Measurements from ENCODE around the gene MCRIP1. TPM values are rescaled to one million over a fixed set of nuclear protein-coding genes. Genes with fewer than 3 reads are reported as not detected.

Gene MCRIP1
- total and polyA plus RNA-seq, 4 experiments from 2014 or later, result 65.8 to 87.2 (median 68.9) TPM

DNA sequence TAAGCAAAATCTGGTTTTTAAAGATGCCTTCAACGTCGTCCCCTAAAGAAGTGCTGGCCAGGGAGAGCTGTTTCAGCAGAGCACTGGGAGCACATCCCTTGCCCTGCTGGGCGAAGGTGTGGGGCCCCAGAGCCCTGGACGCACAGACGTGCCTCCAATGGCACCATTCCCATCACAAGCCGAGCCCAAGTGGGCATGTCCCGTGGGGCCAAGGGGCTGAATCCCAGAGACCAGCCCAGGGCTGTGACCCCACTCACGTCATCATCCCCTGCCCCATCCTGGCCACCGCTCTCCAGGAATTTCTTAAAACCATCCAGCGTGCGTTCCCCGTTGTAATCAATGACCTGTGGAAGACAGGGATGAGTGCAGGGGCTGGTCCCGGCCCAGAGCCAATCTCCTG is 11.8 kb upstream of the MCRIP1 start:
- no peaks in the 10 kb centered on the region for H3K9me3 ChIP-seq (ENCODE audit: control insufficient read depth in 1 of 2, low read length in 2 of 2)
- no peak overlapping the region for H3K27ac Mint-ChIP-seq
- no peak overlapping the region for H3K4me3 ChIP-seq (ENCODE audit: low read length in 2 of 2)
- CTCF ChIA-PET (ENCODE audit: partially characterized antibody), result no interaction called here
- no peaks in the 10 kb centered on the region for H3K27me3 ChIP-seq (ENCODE audit: insufficient read depth, low read length)
- POLR2A ChIA-PET (ENCODE audit: partially characterized antibody), result interaction anchor here (1.7 kb wide), 1 partner anchor 10 kb away, joined by 4 read pairs; no protein-coding TSS in a partner anchor
- intact Hi-C loops (cut with micrococcal nuclease), result no loop called here
- no peaks in the 10 kb centered on the region for H3K4me1 Mint-ChIP-seq
- H3K36me3 ChIP-seq (ENCODE audit: insufficient read depth, low read length), result peaks cover 41% of the 10 kb centered on the region
- H3K27me3 Mint-ChIP-seq, result no peaks in the 10 kb centered on the region
- no peak overlapping the region for H3K4me3 Mint-ChIP-seq
- H3K9me3 Mint-ChIP-seq, result peaks cover 0 to 2% (median 0%) of the 10 kb centered on the region in 8 donors
- no peak overlapping the region for H3K27ac ChIP-seq (ENCODE audit: low read depth, low read length)
- peaks cover 19 to 32% of the 10 kb centered on the region in 2 donors for H3K36me3 Mint-ChIP-seq
- H3K4me1 ChIP-seq (ENCODE audit: insufficient read depth, low read length), result no peaks in the 10 kb centered on the region
- DNase-seq, result no peak

GRCh38 chr17:81844327-81844851 is 11.3 kb upstream of the MCRIP1 start:
- Mint-ChIP-seq H3K4me1 (no peaks in the 10 kb centered on the region), H3K4me3 (no peak overlapping the region), H3K27me3 (no peaks in the 10 kb centered on the region), H3K27ac (no peak overlapping the region), H3K9me3 (peaks cover 0 to 2% (median 0%) of the 10 kb centered on the region in 8 donors), H3K36me3 (peaks cover 19 to 32% of the 10 kb centered on the region in 2 donors)
- Histone ChIP-seq H3K9me3 (ENCODE audit: control insufficient read depth in 1 of 2, low read length in 2 of 2) (no peaks in the 10 kb centered on the region), H3K36me3 (ENCODE audit: insufficient read depth, low read length) (peaks cover 41% of the 10 kb centered on the region), H3K4me1 (ENCODE audit: insufficient read depth, low read length) (no peaks in the 10 kb centered on the region), H3K4me3 (ENCODE audit: low read length in 2 of 2) (no peak overlapping the region), H3K27me3 (ENCODE audit: insufficient read depth, low read length) (no peaks in the 10 kb centered on the region), H3K27ac (ENCODE audit: low read depth, low read length) (no peak overlapping the region)
- ChIA-PET POLR2A (ENCODE audit: partially characterized antibody) (interaction anchor here (0.7 to 1.7 kb wide), 3 partner anchors 11 to 26 kb away, joined by 3 to 4 read pairs (median 3); partner anchors contain the start of gene ARHGDIA), CTCF (ENCODE audit: partially characterized antibody) (no interaction called here)
- DNase-seq, result no peak
- intact Hi-C loops (cut with micrococcal nuclease), result no loop called here

GRCh38 chr17:81843713-81844326 is 10.7 kb upstream of the MCRIP1 start:
- POLR2A ChIA-PET (ENCODE audit: partially characterized antibody), result interaction anchor here (0.7 to 1.3 kb wide), 3 partner anchors 11 to 27 kb away, joined by 3 read pairs; partner anchors contain the start of gene ARHGDIA
- Histone ChIP-seq H3K36me3 (ENCODE audit: insufficient read depth, low read length) (peaks cover 41% of the 10 kb centered on the region), H3K27ac (ENCODE audit: low read depth, low read length) (no peak overlapping the region), H3K4me1 (ENCODE audit: insufficient read depth, low read length) (no peaks in the 10 kb centered on the region), H3K4me3 (ENCODE audit: low read length in 2 of 2) (no peak overlapping the region), H3K9me3 (ENCODE audit: control insufficient read depth in 1 of 2, low read length in 2 of 2) (no peaks in the 10 kb centered on the region), H3K27me3 (ENCODE audit: insufficient read depth, low read length) (no peaks in the 10 kb centered on the region)
- intact Hi-C loops (cut with micrococcal nuclease), result no loop called here
- Mint-ChIP-seq H3K4me3 (no peak overlapping the region), H3K9me3 (peaks cover 0 to 2% (median 0%) of the 10 kb centered on the region in 8 donors), H3K4me1 (no peaks in the 10 kb centered on the region), H3K27me3 (no peaks in the 10 kb centered on the region), H3K36me3 (peaks cover 19 to 32% of the 10 kb centered on the region in 2 donors), H3K27ac (peak overlapping the region in 1 of 7 donors; percentile 66)
- CTCF ChIA-PET (ENCODE audit: partially characterized antibody), result no interaction called here
- DNase-seq, result no peak

- Mint-ChIP-seq H3K36me3 (peaks cover 19 to 30% of the 10 kb centered on the region in 2 donors), H3K4me1 (peaks cover 0 to under 1% (median 0%) of the 10 kb centered on the region in 4 donors), H3K27ac (no peak overlapping the region), H3K27me3 (no peaks in the 10 kb centered on the region), H3K9me3 (peaks cover 0 to 2% (median 0%) of the 10 kb centered on the region in 8 donors), H3K4me3 (no peak overlapping the region)
- Histone ChIP-seq H3K27me3 (ENCODE audit: insufficient read depth, low read length) (no peaks in the 10 kb centered on the region), H3K9me3 (ENCODE audit: control insufficient read depth in 1 of 2, low read length in 2 of 2) (no peaks in the 10 kb centered on the region), H3K4me1 (ENCODE audit: insufficient read depth, low read length) (no peaks in the 10 kb centered on the region), H3K27ac (ENCODE audit: low read depth, low read length) (no peak overlapping the region), H3K4me3 (ENCODE audit: low read length in 2 of 2) (no peak overlapping the region), H3K36me3 (ENCODE audit: insufficient read depth, low read length) (peaks cover 41% of the 10 kb centered on the region)
- ChIA-PET CTCF (ENCODE audit: partially characterized antibody) (no interaction called here), POLR2A (ENCODE audit: partially characterized antibody) (interaction anchor here (0.5 to 1.3 kb wide), 2 partner anchors 12 to 138 kb away, joined by 3 read pairs; no protein-coding TSS in a partner anchor)
- DNase-seq, result no peak
- intact Hi-C loops (cut with micrococcal nuclease), result no loop called here
Observed at GRCh38 chr17:81842725-81843504, 9.8 kb upstream of the MCRIP1 start.

GRCh38 chr17:81842378-81842724 is 9.3 kb upstream of the MCRIP1 start:
- H3K9me3 Mint-ChIP-seq, result peaks cover 0 to 2% (median 0%) of the 10 kb centered on the region in 8 donors
- H3K4me3 Mint-ChIP-seq, result no peak overlapping the region
- Histone ChIP-seq H3K4me3 (ENCODE audit: low read length in 2 of 2) (no peak overlapping the region), H3K4me1 (ENCODE audit: insufficient read depth, low read length) (no peaks in the 10 kb centered on the region), H3K27ac (ENCODE audit: low read depth, low read length) (no peak overlapping the region), H3K9me3 (ENCODE audit: control insufficient read depth in 1 of 2, low read length in 2 of 2) (no peaks in the 10 kb centered on the region), H3K36me3 (ENCODE audit: insufficient read depth, low read length) (peaks cover 38% of the 10 kb centered on the region), H3K27me3 (ENCODE audit: insufficient read depth, low read length) (no peaks in the 10 kb centered on the region)
- H3K36me3 Mint-ChIP-seq, result peaks cover 19 to 30% of the 10 kb centered on the region in 2 donors
- POLR2A ChIA-PET (ENCODE audit: partially characterized antibody), result interaction anchor here (0.9 to 1.4 kb wide), 3 partner anchors 13 to 18 kb away, joined by 3 read pairs; partner anchors contain the start of gene P4HB
- intact Hi-C loops (cut with micrococcal nuclease), result no loop called here
- H3K27ac Mint-ChIP-seq, result peak overlapping the region in 1 of 7 donors; percentile 46
- CTCF ChIA-PET (ENCODE audit: partially characterized antibody), result interaction anchor here (0.6 kb wide), 1 partner anchor 16 kb away, joined by 3 read pairs; no protein-coding TSS in a partner anchor
- DNase-seq, result no peak
- no peaks in the 10 kb centered on the region for H3K27me3 Mint-ChIP-seq
- H3K4me1 Mint-ChIP-seq, result peaks cover 0 to 4% (median 0%) of the 10 kb centered on the region in 4 donors

DNA sequence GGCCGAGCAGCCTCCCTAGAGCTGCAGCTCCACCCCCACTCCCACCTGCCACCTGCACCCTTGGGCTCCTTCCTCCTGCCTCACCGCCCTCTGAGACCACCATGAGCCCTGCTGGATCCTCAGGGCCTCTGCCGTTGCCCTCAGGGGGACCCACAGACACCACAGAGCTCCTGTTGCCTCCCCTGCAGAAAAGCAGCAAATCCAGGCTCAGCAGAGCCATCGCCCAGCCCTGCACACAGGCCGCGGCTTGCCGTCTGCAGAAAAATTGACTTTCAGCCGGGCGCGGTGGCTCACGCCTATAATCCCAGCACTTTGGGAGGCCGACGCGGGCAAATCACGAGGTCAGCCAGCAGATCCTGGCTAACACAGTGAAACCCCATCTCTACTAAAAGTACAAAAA is 8.8 kb upstream of the MCRIP1 start:
- H3K9me3 Mint-ChIP-seq, result peaks cover 0 to 2% (median 0%) of the 10 kb centered on the region in 8 donors
- CTCF ChIA-PET (ENCODE audit: partially characterized antibody), result interaction anchor here (0.6 kb wide), 1 partner anchor 16 kb away, joined by 3 read pairs; no protein-coding TSS in a partner anchor

More for the DNA sequence above, 8.8 kb upstream of the MCRIP1 start:
- Mint-ChIP-seq H3K27me3 (no peaks in the 10 kb centered on the region), H3K4me3 (no peak overlapping the region), H3K36me3 (peaks cover 19 to 25% of the 10 kb centered on the region in 2 donors), H3K27ac (peak overlapping the region in 1 of 7 donors; percentile 46), H3K4me1 (peaks cover 0 to 4% (median 0%) of the 10 kb centered on the region in 4 donors)
- no peak overlapping the region for H3K4me3 ChIP-seq (ENCODE audit: low read length in 2 of 2)
- no peaks in the 10 kb centered on the region for H3K9me3 ChIP-seq (ENCODE audit: control insufficient read depth in 1 of 2, low read length in 2 of 2)
- intact Hi-C loops (cut with micrococcal nuclease), result no loop called here
- POLR2A ChIA-PET (ENCODE audit: partially characterized antibody), result interaction anchor here (0.9 to 1.4 kb wide), 2 partner anchors 17 to 19 kb away, joined by 3 read pairs; partner anchors contain the start of gene P4HB
- DNase-seq, result no peak
- no peaks in the 10 kb centered on the region for H3K4me1 ChIP-seq (ENCODE audit: insufficient read depth, low read length)
- peaks cover 33% of the 10 kb centered on the region for H3K36me3 ChIP-seq (ENCODE audit: insufficient read depth, low read length)
- no peak overlapping the region for H3K27ac ChIP-seq (ENCODE audit: low read depth, low read length)
- no peaks in the 10 kb centered on the region for H3K27me3 ChIP-seq (ENCODE audit: insufficient read depth, low read length)

All from CD4-positive, alpha-beta memory T cell (primary cell).